ENCODE data around the gene PHLPP1. TPM values are rescaled to one million over a fixed set of nuclear protein-coding genes. Genes with fewer than 3 reads are reported as not detected.

PHLPP1 gene
- total RNA-seq, 3 donors from 2014 or later = 9.8 to 19.9 (median 15.4) TPM

- Histone ChIP-seq H3K36me3 (no peaks in the 10 kb centered on the region), H3K9me3 (no peaks in the 10 kb centered on the region), H3K27ac (no peak overlapping the region), H3K4me3 (no peak overlapping the region), H3K27me3 (no peaks in the 10 kb centered on the region), H3K4me1 (no peaks in the 10 kb centered on the region)
- no peak for DNase-seq (ENCODE audit: low spot score in 2 of 2)
- intact Hi-C loops (cut with DNase I; ENCODE audit: low total_unique reads) = no loop called here
- TF ChIP-seq POLR2AphosphoS5 (IDR thresholded peaks at IDR 0.05) (no peak), POLR2A (IDR thresholded peaks at IDR 0.05) (no peak), CTCF (IDR thresholded peaks at IDR 0.05) (no peak)
These were observed 160.0 kb downstream of the PHLPP1 start for GRCh38 chr18:62875323-62875722.

GRCh38 chr18:62876111-62876510 is 160.8 kb downstream of the PHLPP1 start:
- DNase-seq (ENCODE audit: low spot score in 2 of 2) = no peak
- TF ChIP-seq POLR2AphosphoS5 (IDR thresholded peaks at IDR 0.05) (no peak), CTCF (IDR thresholded peaks at IDR 0.05) (no peak), POLR2A (IDR thresholded peaks at IDR 0.05) (no peak)
- Histone ChIP-seq H3K27me3 (no peaks in the 10 kb centered on the region), H3K27ac (no peak overlapping the region), H3K4me3 (no peak overlapping the region), H3K4me1 (no peaks in the 10 kb centered on the region), H3K9me3 (no peaks in the 10 kb centered on the region), H3K36me3 (no peaks in the 10 kb centered on the region)
- intact Hi-C loops (cut with DNase I; ENCODE audit: low total_unique reads) = no loop called here

- H3K27ac ChIP-seq = no peak overlapping the region
- no peaks in the 10 kb centered on the region for H3K36me3 ChIP-seq
- intact Hi-C loops (cut with DNase I; ENCODE audit: low total_unique reads) = no loop called here
- H3K27me3 ChIP-seq = no peaks in the 10 kb centered on the region
- H3K4me3 ChIP-seq = no peak overlapping the region
- DNase-seq (ENCODE audit: low spot score in 2 of 2) = no peak
- TF ChIP-seq POLR2AphosphoS5 (IDR thresholded peaks at IDR 0.05) (no peak), CTCF (IDR thresholded peaks at IDR 0.05) (no peak), POLR2A (IDR thresholded peaks at IDR 0.05) (no peak)
- H3K4me1 ChIP-seq = no peaks in the 10 kb centered on the region
- no peaks in the 10 kb centered on the region for H3K9me3 ChIP-seq
These were observed 161.5 kb downstream of the PHLPP1 start for GRCh38 chr18:62876828-62877227.

GRCh38 chr18:62877411-62878221 is 162.3 kb downstream of the PHLPP1 start:
- Histone ChIP-seq H3K4me3 (no peak overlapping the region), H3K9me3 (no peaks in the 10 kb centered on the region), H3K27ac (no peak overlapping the region), H3K4me1 (no peaks in the 10 kb centered on the region), H3K27me3 (no peaks in the 10 kb centered on the region), H3K36me3 (no peaks in the 10 kb centered on the region)
- DNase-seq (ENCODE audit: low spot score in 2 of 2) = no peak
- TF ChIP-seq POLR2A (IDR thresholded peaks at IDR 0.05) (no peak), POLR2AphosphoS5 (IDR thresholded peaks at IDR 0.05) (no peak), CTCF (IDR thresholded peaks at IDR 0.05) (no peak)
- intact Hi-C loops (cut with DNase I; ENCODE audit: low total_unique reads) = no loop called here

- DNase-seq (ENCODE audit: low spot score in 2 of 2) = no peak
- no peaks in the 10 kb centered on the region for H3K27me3 ChIP-seq
- intact Hi-C loops (cut with DNase I; ENCODE audit: low total_unique reads) = no loop called here
- no peaks in the 10 kb centered on the region for H3K9me3 ChIP-seq
- no peak overlapping the region for H3K27ac ChIP-seq
- H3K36me3 ChIP-seq = no peaks in the 10 kb centered on the region
- H3K4me1 ChIP-seq = no peaks in the 10 kb centered on the region
- TF ChIP-seq POLR2AphosphoS5 (IDR thresholded peaks at IDR 0.05) = no peak
- no peak for TF ChIP-seq CTCF (IDR thresholded peaks at IDR 0.05)
- TF ChIP-seq POLR2A (IDR thresholded peaks at IDR 0.05) = no peak
- H3K4me3 ChIP-seq = no peak overlapping the region
These were observed 163.0 kb downstream of the PHLPP1 start for GRCh38 chr18:62878305-62878704.
